ENCODE data around the gene SLC27A3.

The SLC27A3 gene

GRCh38 chr1:153774780-153775457 lies at the start of gene SLC27A3:
Gene SLC27A3 (plus strand): TSS chr1:153775407. CDS start chr1:153775498, 91 bp downstream.
- DNase-seq, result no peak

- DNase-seq, result peak; percentile 96
These were observed 47.5 kb upstream of the SLC27A3 start, which contains the start of gene INTS3 for GRCh38 chr1:153727463-153728304. Gene INTS3 (plus strand): TSS chr1:153728050. CDS start chr1:153728635, 585 bp downstream.

- no peak for DNase-seq
These were observed 46.7 kb upstream of the SLC27A3 start for GRCh38 chr1:153728305-153729066.

- DNase-seq, result no peak
These were observed 44.7 kb upstream of the SLC27A3 start for GRCh38 chr1:153730468-153730988.

GRCh38 chr1:153733970-153734369 lies 41.2 kb upstream of the SLC27A3 start:
- DNase-seq, result peak; percentile 13

- no peak for DNase-seq
These were observed 40.7 kb upstream of the SLC27A3 start for GRCh38 chr1:153734396-153735089.

GRCh38 chr1:153735090-153735420 lies 40.2 kb upstream of the SLC27A3 start:
- peak; percentile 31 for DNase-seq

GRCh38 chr1:153741986-153742385 lies 33.2 kb upstream of the SLC27A3 start:
- no peak for DNase-seq

GRCh38 chr1:153742411-153743142 lies 32.6 kb upstream of the SLC27A3 start:
- DNase-seq, result no peak

- DNase-seq, result no peak
These were observed 29.8 kb upstream of the SLC27A3 start for GRCh38 chr1:153745417-153745816.

- no peak for DNase-seq
These were observed 29.0 kb upstream of the SLC27A3 start for GRCh38 chr1:153746174-153746573.

- DNase-seq, result no peak
These were observed 26.3 kb upstream of the SLC27A3 start for GRCh38 chr1:153748903-153749302.

- DNase-seq, result peak; percentile 1
These were observed 25.7 kb upstream of the SLC27A3 start for GRCh38 chr1:153749408-153750005.

GRCh38 chr1:153750026-153750995 lies 24.9 kb upstream of the SLC27A3 start:
- no peak for DNase-seq

GRCh38 chr1:153752072-153752471 lies 23.1 kb upstream of the SLC27A3 start:
- no peak for DNase-seq

- DNase-seq, result no peak
These were observed 22.5 kb upstream of the SLC27A3 start for GRCh38 chr1:153752571-153753195.

GRCh38 chr1:153754266-153754665 lies 20.9 kb upstream of the SLC27A3 start:
- DNase-seq, result no peak

GRCh38 chr1:153760440-153760839 lies 14.8 kb upstream of the SLC27A3 start:
- DNase-seq, result no peak

GRCh38 chr1:153763365-153764225 lies 11.6 kb upstream of the SLC27A3 start:
- DNase-seq, result no peak

Data from NCI-H1436 treated with DMSO at 0.1 percent for 48 hours (cell line).